ENCODE results near the gene ARL4C.

- TF ChIP-seq EZH2phosphoT487 (IDR thresholded peaks at IDR 0.05; ENCODE audit: low read depth, severe bottlenecking, unreplicated experiment): no peak
- no peak for TF ChIP-seq CTCF (IDR thresholded peaks at IDR 0.05; ENCODE audit: poor library complexity)
Measured at GRCh38 chr2:234495251-234496054, 1.4 kb downstream of the ARL4C start.

Data from hepatocyte (in vitro differentiated cells).